GM12891 (cell line): ENCODE results near the gene ARHGAP26.

Source experiments
- DNase-seq: peaks from one replicate; pipeline ENCODE4 v3.0.0; 2011; ENCODE audit warnings: low spot score; ENCODE audit not compliant: insufficient read length
- FAIRE-seq: peaks from 2 replicates; lab custom pipeline; 2011; peaks lifted over from hg19 to GRCh38; lab: Jason Lieb, UNC
- PAX5 ChIP-seq: IDR thresholded peaks from 2 replicates; pipeline ENCODE4 v1.6.1; 2011; ENCODE audit warnings: low read length, moderate library complexity, mild to moderate bottlenecking; ENCODE audit not compliant: insufficient read depth, severe bottlenecking
- POLR2A ChIP-seq: IDR thresholded peaks from 2 replicates; pipeline ENCODE4 v1.6.1; 2011; ENCODE audit warnings: low read depth, low read length, control low read depth
- POLR2AphosphoS5 ChIP-seq: IDR thresholded peaks from 2 replicates; pipeline ENCODE4 v1.6.1; 2011; ENCODE audit warnings: low read depth, low read length, control low read depth
- POU2F2 ChIP-seq: IDR thresholded peaks from 2 replicates; pipeline ENCODE4 v1.6.1; 2011; ENCODE audit warnings: low read depth, mild to moderate bottlenecking, control low read depth, low read length, moderate library complexity
- SPI1 ChIP-seq: IDR thresholded peaks from 2 replicates; pipeline ENCODE4 v1.6.1; 2011; ENCODE audit warnings: low read depth, low read length, control low read depth
- TAF1 ChIP-seq: IDR thresholded peaks from 2 replicates; pipeline ENCODE4 v1.6.1; 2011; ENCODE audit warnings: low read depth, low read length, control low read depth

ARHGAP26 gene

DNA sequence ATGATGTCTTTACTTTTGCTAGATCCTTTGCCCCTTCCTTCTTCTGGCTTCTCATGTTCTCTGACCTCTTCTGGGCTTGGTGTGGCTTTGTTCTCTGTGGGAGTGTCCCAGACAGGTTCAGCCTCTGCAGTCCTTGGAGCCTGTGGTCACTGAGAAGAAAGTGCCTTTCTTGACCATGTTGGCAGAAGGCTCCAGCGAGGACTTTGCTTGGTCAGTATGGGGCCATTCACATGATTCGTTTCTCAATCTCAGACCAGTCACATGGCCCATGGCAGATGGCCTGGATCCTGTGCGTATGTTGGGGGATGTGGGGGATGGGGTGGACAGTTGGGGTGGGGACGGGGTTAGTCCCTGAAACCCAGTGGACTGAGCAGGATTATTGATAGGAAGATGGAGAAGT, 274.1 kb downstream of the ARHGAP26 start:
- no peak for DNase-seq
- FAIRE-seq = no peak
- no peak for TF ChIP-seq TAF1

DNA sequence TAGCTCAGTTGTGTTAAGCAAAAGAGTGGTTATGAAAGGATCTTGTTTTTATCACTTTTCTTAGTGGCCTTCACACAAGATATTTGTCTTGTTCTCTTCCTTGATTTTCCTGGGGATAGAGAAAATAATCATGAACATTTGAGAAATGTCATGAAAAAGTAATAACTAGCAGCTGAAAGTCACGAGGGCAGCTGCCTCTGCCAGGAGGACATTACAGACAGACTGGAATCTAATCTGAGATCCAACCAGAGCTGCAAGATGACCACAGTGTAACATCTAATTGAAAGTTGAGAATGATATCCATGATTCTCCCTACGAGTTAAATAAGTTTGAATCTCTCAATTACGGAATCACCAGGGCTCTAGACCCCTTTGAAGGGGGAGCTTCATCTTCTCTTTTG, 274.9 kb downstream of the ARHGAP26 start:
- no peak for TF ChIP-seq POLR2AphosphoS5
- TF ChIP-seq POU2F2 = no peak
- TF ChIP-seq POLR2A = no peak
- TF ChIP-seq SPI1 = no peak
- TF ChIP-seq TAF1 = no peak
- FAIRE-seq = no peak
- DNase-seq = no peak

DNA sequence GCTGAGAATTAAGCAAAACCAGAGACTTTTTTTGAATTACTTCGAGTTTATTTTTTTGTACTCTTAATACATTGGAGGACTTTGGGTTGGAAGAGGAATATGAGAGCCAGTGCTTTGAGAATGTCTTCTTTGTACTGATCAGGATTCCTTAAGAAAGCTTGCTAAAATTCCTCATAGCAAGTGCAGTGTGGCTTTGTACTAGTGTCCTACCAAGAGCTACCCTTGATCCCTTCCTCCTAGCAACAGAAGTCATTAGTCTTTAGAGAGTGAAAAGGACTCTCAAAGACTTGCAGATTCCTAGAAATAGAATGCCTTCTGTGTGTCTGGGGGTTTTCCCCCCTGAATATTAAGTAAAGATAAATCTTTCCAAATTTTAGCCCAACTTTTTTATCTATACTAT, 276.1 kb downstream of the ARHGAP26 start:
- no peak for DNase-seq
- FAIRE-seq = no peak
- TF ChIP-seq POLR2A = no peak
- no peak for TF ChIP-seq TAF1
- no peak for TF ChIP-seq POLR2AphosphoS5
- no peak for TF ChIP-seq PAX5
- TF ChIP-seq POU2F2 = no peak
- TF ChIP-seq SPI1 = no peak

DNA sequence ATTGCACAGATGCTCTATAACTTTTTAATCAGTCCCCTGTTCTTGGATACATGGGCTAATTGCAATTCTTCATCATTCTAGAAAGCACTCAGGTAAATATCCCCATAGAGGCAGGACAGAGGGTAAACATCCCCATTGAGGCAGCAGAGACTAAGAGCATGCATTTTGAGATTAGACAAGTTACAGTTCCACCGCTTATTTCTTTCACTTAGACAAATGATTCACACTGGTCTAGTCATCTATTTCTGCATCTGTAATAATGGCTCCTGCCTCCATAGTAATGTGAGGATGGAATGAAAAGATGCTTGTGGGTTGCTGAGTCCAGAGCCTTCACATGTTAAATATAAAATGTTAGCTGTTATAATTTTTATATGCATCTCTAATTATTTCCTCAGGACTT, 276.9 kb downstream of the ARHGAP26 start:
- no peak for DNase-seq
- FAIRE-seq = no peak
- TF ChIP-seq POLR2A (no peak), POU2F2 (no peak), PAX5 (no peak), SPI1 (no peak), TAF1 (no peak), POLR2AphosphoS5 (no peak)

DNA sequence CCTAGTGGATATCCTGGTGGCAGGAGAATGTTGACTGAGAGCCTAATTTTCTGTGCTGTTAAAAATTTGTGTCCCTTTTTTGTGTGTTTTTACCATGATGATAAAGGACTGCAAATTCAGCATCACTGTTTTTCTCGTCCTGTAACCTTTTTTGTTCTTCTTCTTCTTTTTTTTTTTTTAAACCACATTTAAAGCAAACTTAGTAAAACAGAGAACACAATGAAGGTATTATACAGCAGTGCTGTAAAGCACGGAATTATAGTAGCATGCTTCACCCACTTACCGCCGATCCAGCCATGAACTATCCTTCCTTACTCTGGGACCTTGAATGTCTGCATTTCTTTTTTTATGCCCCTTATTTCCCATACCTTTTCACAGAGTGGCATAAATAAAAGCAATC, 280.0 kb downstream of the ARHGAP26 start:
- TF ChIP-seq POU2F2 = no peak
- no peak for TF ChIP-seq POLR2A
- no peak for TF ChIP-seq SPI1
- TF ChIP-seq POLR2AphosphoS5 = no peak
- TF ChIP-seq PAX5 = no peak
- TF ChIP-seq TAF1 = no peak
- no peak for DNase-seq
- FAIRE-seq = peak; percentile 47

DNA sequence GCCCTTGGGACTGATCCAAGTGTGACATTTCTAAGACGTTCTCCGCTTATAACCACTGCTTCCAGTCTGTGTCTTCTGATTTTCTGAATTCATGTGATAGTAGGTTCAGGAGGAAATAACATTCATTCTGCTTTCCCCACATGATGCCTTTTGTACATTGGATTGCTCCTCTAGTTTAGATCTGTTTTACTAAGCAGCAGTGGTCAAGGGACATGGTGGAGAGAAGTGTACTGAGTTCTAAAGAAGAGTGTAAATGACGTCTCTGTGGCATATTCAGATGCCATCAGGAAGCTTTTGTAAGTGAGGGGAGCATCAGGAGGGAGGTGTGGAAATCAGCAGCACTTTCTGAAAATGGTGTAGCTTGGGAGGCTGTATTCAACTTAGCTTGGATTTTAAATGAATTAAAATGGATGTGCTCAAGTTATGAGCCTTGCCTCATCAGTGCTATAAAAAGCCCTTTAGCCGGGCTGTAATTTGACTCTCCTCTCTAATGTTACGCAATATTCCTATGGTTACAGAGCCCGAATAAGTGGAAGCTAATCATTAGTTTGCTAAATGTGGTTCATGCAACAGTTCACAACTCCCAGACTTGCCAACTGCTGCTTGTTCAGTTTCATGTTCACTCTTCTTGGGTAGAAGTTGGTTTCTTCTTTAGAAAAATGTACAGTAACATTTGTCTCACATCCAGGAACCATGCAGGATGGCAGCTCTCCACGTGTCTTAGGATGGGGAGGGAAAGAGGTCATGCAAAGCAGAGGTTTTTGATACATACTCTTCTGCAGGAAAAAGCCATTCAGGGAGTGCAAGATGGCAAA, 281.3 kb downstream of the ARHGAP26 start:
- FAIRE-seq (peak; percentile 74), DNase-seq (no peak)
- TF ChIP-seq TAF1 (no peak), PAX5 (no peak), POU2F2 (no peak), POLR2A (no peak), SPI1 (no peak), POLR2AphosphoS5 (no peak)

DNA sequence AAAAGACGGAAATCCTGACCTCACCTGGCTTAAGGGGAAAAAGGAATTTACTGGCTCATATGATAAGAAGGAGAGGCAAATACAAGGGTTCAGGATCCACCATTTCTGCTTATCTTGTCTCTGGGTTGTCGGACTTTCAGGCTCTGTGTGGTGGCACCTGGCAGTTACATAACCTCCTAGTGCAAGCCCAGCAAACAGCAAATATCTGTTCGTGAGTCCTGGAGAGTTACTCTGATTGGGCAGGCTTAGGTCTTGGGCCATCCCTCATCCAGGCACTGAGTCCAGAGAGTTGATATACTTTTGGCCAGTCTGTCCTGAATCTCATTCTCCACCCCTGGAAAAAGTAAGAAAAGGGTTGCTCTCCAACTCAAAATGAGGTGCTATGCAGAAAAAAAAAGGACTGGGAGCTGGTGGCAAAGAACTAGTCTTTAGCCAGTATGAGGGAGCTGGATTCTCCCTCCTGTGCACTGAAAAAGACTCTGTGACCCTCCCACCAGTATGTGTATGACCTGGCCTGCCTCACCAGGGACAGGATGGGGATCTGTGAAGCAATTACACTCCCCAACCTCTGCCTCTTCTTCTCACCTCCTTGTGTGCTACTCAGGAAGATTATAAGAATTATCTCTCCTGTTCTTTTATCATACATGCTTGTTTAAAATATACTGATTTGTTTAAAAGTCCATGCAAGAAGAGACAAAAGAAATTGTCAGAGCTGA, 282.9 kb downstream of the ARHGAP26 start:
- no peak for DNase-seq
- peak; percentile 71 for FAIRE-seq
- TF ChIP-seq TAF1 (no peak), SPI1 (no peak), POU2F2 (no peak), POLR2A (no peak), PAX5 (no peak), POLR2AphosphoS5 (no peak)

DNA sequence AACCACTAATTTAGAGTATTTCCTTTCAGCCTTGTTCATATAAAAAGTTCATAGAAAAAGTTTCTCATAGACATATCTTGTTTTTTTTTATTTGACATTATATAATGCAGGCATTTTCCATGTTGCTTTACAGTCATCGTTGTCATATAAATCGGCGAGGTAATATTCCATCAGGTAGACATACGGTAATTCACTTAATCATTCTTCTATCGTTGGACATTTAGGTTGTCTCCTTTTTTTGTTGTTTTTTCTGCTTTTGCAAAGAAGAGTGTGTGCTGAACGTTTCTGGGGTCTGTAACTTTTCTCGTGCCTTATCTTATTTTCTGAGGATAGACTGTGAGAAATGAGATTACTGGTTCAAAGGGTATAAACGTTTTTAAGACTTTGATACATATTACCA, 283.6 kb downstream of the ARHGAP26 start:
- DNase-seq (no peak), FAIRE-seq (peak; percentile 47)
- TF ChIP-seq TAF1 (no peak), PAX5 (no peak), POU2F2 (no peak), POLR2AphosphoS5 (no peak), POLR2A (no peak)

DNA sequence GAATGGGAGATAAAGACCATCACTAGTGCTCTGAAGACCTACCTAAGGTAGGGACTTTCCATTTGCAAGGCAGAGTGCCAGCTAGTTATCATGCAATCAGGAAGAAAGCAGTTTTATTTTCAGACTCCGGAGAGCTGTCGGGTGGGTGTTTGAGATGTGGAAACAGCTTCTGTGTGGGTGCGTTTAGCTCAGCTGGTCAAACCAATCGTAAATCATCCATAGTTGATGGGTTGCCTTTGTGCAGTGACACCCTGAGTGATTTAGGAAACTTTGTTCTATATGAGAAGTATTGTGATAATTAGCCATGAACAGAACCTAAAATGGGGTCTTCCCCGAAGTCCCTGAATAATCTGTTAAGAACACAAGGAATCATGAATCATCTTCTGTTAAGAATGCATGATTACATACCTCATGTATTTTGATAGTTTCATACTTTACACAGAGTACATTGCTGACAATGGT, 284.3 kb downstream of the ARHGAP26 start:
- DNase-seq = no peak
- FAIRE-seq = peak; percentile 95
- no peak for TF ChIP-seq PAX5
- TF ChIP-seq SPI1 = no peak
- TF ChIP-seq POLR2AphosphoS5 = peak; percentile 33; the same call in 1 of the 2 replicates
- 0 out of 2 replicates have a peak, but pooled peaks have one; percentile 32 for TF ChIP-seq POLR2A
- TF ChIP-seq TAF1 = no peak; the same call in 1 of the 2 replicates
- TF ChIP-seq POU2F2 = peak; percentile 84
